GM23248 (cell line): ENCODE data around the gene IGF1R. TPM values are rescaled to one million over a fixed set of nuclear protein-coding genes. Genes with fewer than 3 reads are reported as not detected.

Source experiments
- DNase-seq: peaks from one replicate; pipeline ENCODE4 v3.0.0-alpha.2; 2015
- H2AFZ ChIP-seq: fragments of 200-600 bp; sonication (generic); 2 replicates; pipeline ENCODE4 v1.6.1; 2016; ENCODE audit warnings: antibody characterized with exemption
- H3F3A ChIP-seq: fragments of 200-600 bp; sonication (generic); 2 replicates; pipeline ENCODE4 v1.6.1; 2016; ENCODE audit warnings: mild to moderate bottlenecking, antibody characterized with exemption, mixed run types; ENCODE audit not compliant: insufficient read depth
- H3K27ac ChIP-seq: fragments of 200-600 bp; sonication (generic); 2 replicates; pipeline ENCODE4 v1.5.1; 2016; ENCODE audit warnings: mild to moderate bottlenecking
- H3K27me3 ChIP-seq: fragments of 200-600 bp; sonication (generic); replicated peaks from 2 replicates; pipeline ENCODE4 v1.6.1; 2016; ENCODE audit warnings: mild to moderate bottlenecking; ENCODE audit not compliant: insufficient read depth
- H3K36me3 ChIP-seq: fragments of 200-600 bp; sonication (generic); 2 replicates; pipeline ENCODE4 v1.6.1; 2016; ENCODE audit warnings: low read depth, mild to moderate bottlenecking
- H3K4me1 ChIP-seq: fragments of 200-600 bp; sonication (generic); 2 replicates; pipeline ENCODE4 v1.6.1; 2016; ENCODE audit warnings: mild to moderate bottlenecking; ENCODE audit not compliant: insufficient read depth
- H3K4me2 ChIP-seq: fragments of 200-600 bp; sonication (generic); one replicate; pipeline ENCODE4 v1.6.1; 2016; ENCODE audit warnings: mild to moderate bottlenecking; ENCODE audit not compliant: unreplicated experiment
- H3K4me3 ChIP-seq: fragments of 200-600 bp; sonication (generic); 2 replicates; pipeline ENCODE4 v1.5.1; 2016; ENCODE audit warnings: mild to moderate bottlenecking
- H3K79me2 ChIP-seq: fragments of 200-600 bp; sonication (generic); 2 replicates; pipeline ENCODE4 v1.6.1; 2016; ENCODE audit warnings: mild to moderate bottlenecking; ENCODE audit not compliant: insufficient read depth
- H3K9ac ChIP-seq: fragments of 200-600 bp; sonication (generic); 2 replicates; pipeline ENCODE4 v1.6.1; 2016; ENCODE audit warnings: mild to moderate bottlenecking
- H3K9me2 ChIP-seq: fragments of 200-600 bp; sonication (generic); 2 replicates; pipeline ENCODE4 v1.6.1; 2016; ENCODE audit warnings: mixed run types, mild to moderate bottlenecking, moderate library complexity; ENCODE audit not compliant: insufficient read depth
- H3K9me3 ChIP-seq: fragments of 200-600 bp; sonication (generic); one replicate; pipeline ENCODE4 v1.6.1; 2017; ENCODE audit warnings: low read depth
- H4K20me1 ChIP-seq: fragments of 200-600 bp; sonication (generic); 2 replicates; pipeline ENCODE4 v1.6.0; 2016; ENCODE audit not compliant: insufficient read depth
- EZH2 ChIP-seq: fragments of 200-600 bp; sonication (generic); IDR thresholded peaks from 2 replicates; pipeline ENCODE4 v1.6.1; 2018; ENCODE audit warnings: antibody characterized with exemption, mild to moderate bottlenecking; ENCODE audit not compliant: insufficient read depth, poor library complexity, severe bottlenecking
- EZH2phosphoT487 ChIP-seq: fragments of 200-600 bp; sonication (generic); IDR thresholded peaks from 2 replicates; pipeline ENCODE4 v1.6.1; 2018; ENCODE audit warnings: antibody characterized with exemption, moderate library complexity, mild to moderate bottlenecking, low read depth; ENCODE audit not compliant: insufficient read depth
- WGBS, 2 experiments: methylation state at CpG; one replicate each; pipeline ENCODE4 v1.1.6; 2015 to 2017; ENCODE audit warnings: low lambda C conversion rate in 2 of 2, low coverage in 1 of 2; ENCODE audit errors: missing lambda C conversion rate in 2 of 2; 5-methylcytosine and 5-hydroxymethylcytosine counted together
- in situ Hi-C: fragments of 300-500 bp; cut with MboI; formaldehyde crosslinking; loops from 2 replicates; pipeline ENCODE4 v1.15.0; 2020
- polyA plus RNA-seq: library from polyadenylated mRNA; unstranded; fragments of >200 nt; fragmentation: Nextera tagmentation; extraction: Ambion mirVana; gene quantifications from 2 replicates; pipeline ENCODE4 v1.2.1, GENCODE V29; 2016
- total RNA-seq: library from RNA; depleted of rRNA; stranded (reverse); fragments of >200 nt; shearing (Covaris generic); gene quantifications from 2 replicates; pipeline ENCODE4 v1.2.3, GENCODE V29; 2014

The IGF1R gene
- total and polyA plus RNA-seq, 2 experiments from 2014 or later: 22.0 to 48.6 TPM

DNA sequence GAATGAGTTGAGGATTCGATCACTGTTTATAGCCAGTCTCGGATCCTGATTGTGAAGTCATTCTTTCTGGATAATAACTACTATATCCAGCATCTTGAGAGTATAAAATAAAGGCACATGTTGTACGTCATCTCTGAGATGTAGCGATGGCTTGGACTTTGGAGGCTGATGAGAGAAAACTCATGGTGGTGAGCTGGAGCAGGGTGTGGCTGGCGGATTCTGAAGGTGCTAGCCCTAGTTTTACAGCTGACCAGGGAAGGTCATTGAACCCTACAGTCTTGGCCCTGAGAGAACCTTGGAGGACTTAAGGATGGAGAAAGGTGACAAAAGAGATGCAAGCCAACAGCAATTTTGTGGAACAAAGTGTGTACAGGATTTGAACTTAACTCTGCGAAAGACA, 153.8 kb downstream of the IGF1R start:
- no peak overlapping the region for H3K4me3 ChIP-seq
- in situ Hi-C loops: no loop called here
- no peaks in the 10 kb centered on the region for H3K27me3 ChIP-seq
- no peak overlapping the region for H3K9ac ChIP-seq
- no peak overlapping the region for H2AFZ ChIP-seq
- H3K79me2 ChIP-seq: peaks cover 98% of the 10 kb centered on the region
- H3K36me3 ChIP-seq: no peaks in the 10 kb centered on the region
- DNase-seq: no peak
- peaks cover 44% of the 10 kb centered on the region; the same call in 1 of the 2 replicates for H4K20me1 ChIP-seq
- peaks cover 31% of the 10 kb centered on the region for H3K4me1 ChIP-seq
- WGBS, 2 experiments: 97 to 98% methylated on average over 6 of the region's 6 CpGs
- H3K4me2 ChIP-seq: no peak overlapping the region
- no peak overlapping the region for H3K27ac ChIP-seq
- no peaks in the 10 kb centered on the region for H3K9me2 ChIP-seq
- H3K9me3 ChIP-seq: no peaks in the 10 kb centered on the region
- H3F3A ChIP-seq: peaks cover 57% of the 10 kb centered on the region
- no peak for TF ChIP-seq EZH2phosphoT487
- no peak for TF ChIP-seq EZH2

DNA sequence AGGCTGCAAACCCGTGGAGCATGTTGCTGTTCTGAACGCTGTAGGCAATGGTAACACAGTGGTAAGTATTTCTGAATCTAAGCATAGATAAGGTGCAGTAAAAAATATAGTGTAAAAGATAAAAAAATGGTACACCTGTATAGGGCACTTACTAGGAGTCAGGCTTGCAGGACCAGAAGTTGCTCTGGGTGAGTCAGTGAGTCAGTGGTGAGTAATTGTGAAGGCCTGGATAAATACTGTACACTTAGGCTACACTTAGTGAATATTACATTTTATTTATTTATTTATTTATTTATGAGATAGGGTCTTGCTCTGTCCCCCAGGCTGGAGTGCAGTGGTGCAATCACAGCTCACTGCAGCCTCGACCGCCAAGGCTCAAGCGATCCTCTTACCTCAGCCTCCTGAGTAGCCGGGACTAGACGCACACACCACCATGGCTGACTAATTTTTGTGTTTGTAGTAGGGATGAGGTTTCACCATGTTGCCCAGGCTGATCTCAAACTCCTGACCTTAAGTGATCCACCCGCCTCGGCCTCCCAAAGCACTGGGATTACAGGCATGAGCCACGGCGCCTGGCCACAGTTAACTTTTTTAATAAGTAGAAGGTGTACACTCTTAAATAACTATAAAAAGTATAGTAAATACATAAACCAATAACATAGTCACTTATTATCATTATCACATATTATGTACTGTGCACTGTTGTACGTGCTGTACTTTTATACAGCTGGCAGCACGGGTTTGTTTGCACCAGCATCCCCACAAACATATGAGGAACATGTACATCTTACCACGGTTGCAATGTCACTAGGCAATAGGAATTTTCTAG, 155.1 kb downstream of the IGF1R start:
- Histone ChIP-seq H3K4me3 (no peak overlapping the region), H4K20me1 (peaks cover 50% of the 10 kb centered on the region; the same call in 1 of the 2 replicates), H2AFZ (no peak overlapping the region), H3K27me3 (no peaks in the 10 kb centered on the region), H3K36me3 (no peaks in the 10 kb centered on the region), H3K9ac (no peak overlapping the region), H3F3A (peaks cover 64% of the 10 kb centered on the region), H3K27ac (no peak overlapping the region), H3K4me2 (no peak overlapping the region), H3K79me2 (peaks cover 98% of the 10 kb centered on the region), H3K9me3 (no peaks in the 10 kb centered on the region), H3K4me1 (peaks cover 43% of the 10 kb centered on the region), H3K9me2 (no peaks in the 10 kb centered on the region)
- WGBS, 2 experiments: 84 to 85% methylated on average over 14 of the region's 14 CpGs
- in situ Hi-C loops: no loop called here
- TF ChIP-seq EZH2: no peak
- TF ChIP-seq EZH2phosphoT487: no peak
- peak; percentile 73 for DNase-seq

GRCh38 chr15:98804057-98804380, 155.7 kb downstream of the IGF1R start:
- Histone ChIP-seq H3K9me2 (no peaks in the 10 kb centered on the region), H3F3A (peaks cover 64% of the 10 kb centered on the region), H3K4me3 (no peak overlapping the region), H3K4me1 (peaks cover 41% of the 10 kb centered on the region), H3K36me3 (no peaks in the 10 kb centered on the region), H3K9ac (no peak overlapping the region), H3K27me3 (no peaks in the 10 kb centered on the region), H4K20me1 (peaks cover 46% of the 10 kb centered on the region; the same call in 1 of the 2 replicates), H2AFZ (no peak overlapping the region), H3K27ac (no peak overlapping the region), H3K79me2 (peaks cover 98% of the 10 kb centered on the region), H3K9me3 (no peaks in the 10 kb centered on the region), H3K4me2 (no peak overlapping the region)
- peak; percentile 41 for DNase-seq
- in situ Hi-C loops: no loop called here
- 88 to 91% methylated on average over 5 of the region's 5 CpGs for WGBS, 2 experiments
- TF ChIP-seq EZH2 (no peak), EZH2phosphoT487 (no peak)

GRCh38 chr15:98805434-98806274, 157.3 kb downstream of the IGF1R start:
- H3K4me1 ChIP-seq: peaks cover 27% of the 10 kb centered on the region
- peaks cover 53% of the 10 kb centered on the region for H3F3A ChIP-seq
- H4K20me1 ChIP-seq: peaks cover 36% of the 10 kb centered on the region; the same call in 1 of the 2 replicates
- H3K4me2 ChIP-seq: no peak overlapping the region
- H3K4me3 ChIP-seq: no peak overlapping the region
- in situ Hi-C loops: no loop called here
- H3K9me2 ChIP-seq: no peaks in the 10 kb centered on the region
- H3K9ac ChIP-seq: no peak overlapping the region
- no peak overlapping the region for H3K27ac ChIP-seq
- peak; percentile 14 for DNase-seq
- no peaks in the 10 kb centered on the region for H3K27me3 ChIP-seq
- TF ChIP-seq EZH2phosphoT487: no peak
- no peak for TF ChIP-seq EZH2
- no peaks in the 10 kb centered on the region for H3K36me3 ChIP-seq
- 85 to 87% methylated on average over 12 of the region's 12 CpGs for WGBS, 2 experiments
- peaks cover 99% of the 10 kb centered on the region for H3K79me2 ChIP-seq
- H3K9me3 ChIP-seq: no peaks in the 10 kb centered on the region
- H2AFZ ChIP-seq: no peak overlapping the region
